CD4-positive, alpha-beta T cell treated with Interferon gamma for 1 hour (primary cell): ENCODE data around the gene FYCO1.
"Not testable (repeated sequence)": the region's sequence is repeated elsewhere in the genome, so short reads cannot be mapped to it uniquely, and the experiment has no call there.

Source experiments
- DNase-seq: peaks from one replicate; pipeline ENCODE4 v3.0.0-alpha.2; 2020

FYCO1 gene

GRCh38 chr3:45995236-45996192 lies at the start of gene FYCO1:
TSS of gene FYCO1 (minus strand) at chr3:45995824. CDS start at chr3:45984910, 10,914 bp downstream.
- DNase-seq, result peak; percentile 89

GRCh38 chr3:46038916-46039315 lies 43.3 kb upstream of the FYCO1 start:
- DNase-seq, result no peak

- DNase-seq, result not testable (repeated sequence)
These were observed 42.4 kb upstream of the FYCO1 start for GRCh38 chr3:46038071-46038470.

- DNase-seq, result no peak
These were observed 40.6 kb upstream of the FYCO1 start for GRCh38 chr3:46036191-46036590.

- DNase-seq, result no peak
These were observed 36.1 kb upstream of the FYCO1 start for GRCh38 chr3:46031747-46032146.

GRCh38 chr3:46031269-46031668 lies 35.6 kb upstream of the FYCO1 start:
- no peak for DNase-seq

GRCh38 chr3:46030626-46031025 lies 35.0 kb upstream of the FYCO1 start:
- DNase-seq, result no peak

GRCh38 chr3:46029953-46030543 lies 34.4 kb upstream of the FYCO1 start:
- no peak for DNase-seq

- no peak for DNase-seq
These were observed 32.2 kb upstream of the FYCO1 start for GRCh38 chr3:46027736-46028397.

GRCh38 chr3:46027021-46027705 lies 31.5 kb upstream of the FYCO1 start, which contains the start of gene XCR1:
TSS of gene XCR1 (minus strand) at chr3:46027483. CDS start at chr3:46021947, 5,536 bp downstream.
- no peak for DNase-seq

- no peak for DNase-seq
These were observed 29.5 kb upstream of the FYCO1 start for GRCh38 chr3:46025139-46025538.

GRCh38 chr3:46024131-46024530 lies 28.5 kb upstream of the FYCO1 start:
- DNase-seq, result no peak

GRCh38 chr3:46022909-46023785 lies 27.5 kb upstream of the FYCO1 start:
- DNase-seq, result no peak

- DNase-seq, result no peak
These were observed 25.9 kb upstream of the FYCO1 start for GRCh38 chr3:46021516-46021915.

GRCh38 chr3:46020766-46021510 lies 25.3 kb upstream of the FYCO1 start:
- no peak for DNase-seq

- DNase-seq, result no peak
These were observed 24.1 kb upstream of the FYCO1 start for GRCh38 chr3:46019707-46020106.

GRCh38 chr3:46017720-46018119 lies 22.1 kb upstream of the FYCO1 start:
- DNase-seq, result peak; percentile 56

- no peak for DNase-seq
These were observed 17.9 kb upstream of the FYCO1 start for GRCh38 chr3:46013316-46014094.

GRCh38 chr3:46012246-46012645 lies 16.6 kb upstream of the FYCO1 start:
- DNase-seq, result no peak

GRCh38 chr3:46010519-46011113 lies 15.0 kb upstream of the FYCO1 start:
- no peak for DNase-seq
